CD4-positive, CD25-positive, alpha-beta regulatory T cell (primary cell): Measurements from ENCODE around the gene CYP2B6. TPM values are rescaled to one million over a fixed set of nuclear protein-coding genes. Genes with fewer than 3 reads are reported as not detected.
A peak's percentile ranks its signal among the peaks of the same experiment; 100 is the strongest.

Experiments used
- ATAC-seq, 2 donors: fragments of 150-1000 bp; cut with Tn5 transposase; one replicate each; pipeline ENCODE4 v1.10.0; 2021; ENCODE audit warnings: low read depth in 2 of 2, moderate number of reproducible peaks in 2 of 2, moderate library complexity in 1 of 2
- DNase-seq, 3 donors: peaks; one replicate each; pipeline versions ENCODE4 v3.0.0 to v3.0.0-alpha.2; 2012 to 2022; ENCODE audit warnings: mixed read lengths in 1 of 3
- H3K27ac ChIP-seq: one replicate; pipeline ENCODE4 v1.7.0; 2013; ENCODE audit warnings: mild to moderate bottlenecking, low read length; ENCODE audit not compliant: insufficient read depth, poor library complexity, severe bottlenecking
- H3K27me3 ChIP-seq: one replicate; pipeline ENCODE4 v1.7.0; 2013; ENCODE audit warnings: low read length; ENCODE audit not compliant: control insufficient read depth, insufficient read depth
- H3K36me3 ChIP-seq: one replicate; pipeline ENCODE4 v1.7.0; 2013; ENCODE audit warnings: mild to moderate bottlenecking, low read length, moderate library complexity; ENCODE audit not compliant: control insufficient read depth, insufficient read depth
- H3K4me1 ChIP-seq: 2 replicates; pipeline ENCODE4 v1.7.0; 2013; ENCODE audit warnings: mild to moderate bottlenecking, low read length; ENCODE audit not compliant: insufficient read depth, control insufficient read depth, poor library complexity, severe bottlenecking
- H3K4me3 ChIP-seq: one replicate; pipeline ENCODE4 v1.7.0; 2013; ENCODE audit warnings: low read depth, mild to moderate bottlenecking, low read length, moderate library complexity
- H3K9me3 ChIP-seq, 2 experiments: 1 replicate in 1 of 2; 2 replicates in 1 of 2; pipeline ENCODE4 v1.7.0; 2013; ENCODE audit warnings: low read length in 2 of 2, mild to moderate bottlenecking in 1 of 2, moderate library complexity in 1 of 2; ENCODE audit not compliant: control insufficient read depth in 2 of 2
- H3K27ac Mint-ChIP-seq, 3 donors: one replicate each; pipeline ENCODE4 v1.8.0; 2020 to 2022; ENCODE audit warnings: mild to moderate bottlenecking in 3 of 3, mixed read lengths in 3 of 3, moderate library complexity in 2 of 3
- H3K27me3 Mint-ChIP-seq: one replicate; pipeline ENCODE4 v1.8.0; 2022; ENCODE audit warnings: mild to moderate bottlenecking, mixed read lengths
- H3K36me3 Mint-ChIP-seq: one replicate; pipeline ENCODE4 v1.8.0; 2020; ENCODE audit warnings: mixed read lengths
- H3K4me1 Mint-ChIP-seq, 4 donors: one replicate each; pipeline ENCODE4 v1.8.0; 2020 to 2022; ENCODE audit warnings: mixed read lengths in 4 of 4, mild to moderate bottlenecking in 1 of 4
- H3K4me3 Mint-ChIP-seq, 4 donors: one replicate each; pipeline ENCODE4 v1.8.0; 2020 to 2022; ENCODE audit warnings: mild to moderate bottlenecking in 4 of 4, mixed read lengths in 4 of 4, moderate library complexity in 3 of 4
- H3K9me3 Mint-ChIP-seq, 7 donors: one replicate each; pipeline ENCODE4 v1.8.0; 2020 to 2022; ENCODE audit warnings: mixed read lengths in 7 of 7, mild to moderate bottlenecking in 3 of 7, moderate library complexity in 2 of 7
- polyA plus RNA-seq, 4 donors: library from polyadenylated mRNA; unstranded; fragments of 300-500 nt; fragmentation: Illumina TruSeq; gene quantifications; one replicate each; pipeline ENCODE4 v1.2.3, GENCODE V29; 2021
- total RNA-seq: library from RNA; stranded (reverse); gene quantifications from one replicate; pipeline ENCODE4 v1.2.3, GENCODE V29; 2022

CYP2B6 gene
- total and polyA plus RNA-seq, 5 donors from 2014 or later: 0.14 TPM; not detected in 4

DNA sequence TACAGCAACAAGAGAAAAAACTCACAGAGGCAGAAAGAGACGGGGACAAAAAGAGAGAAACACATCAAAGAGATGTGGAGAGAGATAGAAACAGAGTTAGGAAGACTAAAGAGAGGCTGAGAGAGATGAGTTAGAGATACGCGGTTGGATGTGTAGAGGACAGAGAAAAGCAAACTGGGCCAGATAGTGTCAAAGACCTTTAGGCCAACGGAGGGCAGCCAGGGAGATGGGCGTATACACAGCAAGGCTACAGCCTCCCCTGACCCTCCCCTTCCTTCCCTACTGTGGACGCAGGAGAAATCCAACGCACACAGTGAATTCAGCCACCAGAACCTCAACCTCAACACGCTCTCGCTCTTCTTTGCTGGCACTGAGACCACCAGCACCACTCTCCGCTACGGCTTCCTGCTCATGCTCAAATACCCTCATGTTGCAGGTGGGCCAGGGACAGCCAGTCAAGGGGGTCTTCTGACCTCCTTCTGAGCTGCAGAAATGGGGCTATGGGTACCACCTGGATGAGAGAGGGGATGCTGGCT, 18.7 kb downstream of the CYP2B6 start:
- Mint-ChIP-seq H3K27ac (no peak overlapping the region), H3K4me1 (peaks cover 0 to 5% (median 0%) of the 10 kb centered on the region in 4 donors)

DNA sequence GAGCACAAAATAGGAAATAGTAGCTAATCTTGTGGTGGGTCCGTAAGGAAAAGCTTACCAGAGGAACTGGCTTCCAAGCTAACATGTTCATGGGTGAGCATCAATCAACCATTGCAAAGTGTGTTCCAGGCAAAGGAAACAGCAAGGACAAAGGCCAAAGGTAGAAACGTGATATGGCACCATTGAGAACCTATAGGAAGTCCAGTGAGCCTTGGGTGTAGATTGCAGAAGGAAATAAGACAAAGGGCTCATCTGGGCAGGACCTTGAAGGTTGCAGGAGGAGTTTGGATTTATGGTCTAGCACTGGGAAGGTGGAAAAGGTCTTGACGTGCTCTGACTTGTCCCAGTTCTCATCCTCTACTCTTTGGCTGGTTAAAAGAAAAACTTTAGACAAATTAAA, 22.3 kb downstream of the CYP2B6 start:
- no peak overlapping the region for H3K4me3 ChIP-seq
- Mint-ChIP-seq H3K9me3 (no peaks in the 10 kb centered on the region), H3K4me3 (no peak overlapping the region), H3K36me3 (no peaks in the 10 kb centered on the region), H3K27ac (no peak overlapping the region), H3K27me3 (peaks cover 52% of the 10 kb centered on the region), H3K4me1 (peaks cover 0 to 9% (median 0%) of the 10 kb centered on the region in 4 donors)
- no peaks in the 10 kb centered on the region for H3K9me3 ChIP-seq
- DNase-seq: no peak
- peaks cover 13% of the 10 kb centered on the region for H3K27me3 ChIP-seq
- H3K4me1 ChIP-seq: no peaks in the 10 kb centered on the region
- no peaks in the 10 kb centered on the region for H3K36me3 ChIP-seq
- ATAC-seq: no peak
- no peak overlapping the region for H3K27ac ChIP-seq

More for the DNA sequence above, 18.7 kb downstream of the CYP2B6 start:
- ATAC-seq: no peak
- H3K27ac ChIP-seq: no peak overlapping the region
- H3K4me3 ChIP-seq: no peak overlapping the region
- no peaks in the 10 kb centered on the region for H3K36me3 ChIP-seq
- DNase-seq: no peak
- no peaks in the 10 kb centered on the region for H3K36me3 Mint-ChIP-seq
- H3K27me3 Mint-ChIP-seq: peaks cover 53% of the 10 kb centered on the region
- H3K9me3 Mint-ChIP-seq: peaks cover 0 to 1% (median 0%) of the 10 kb centered on the region in 7 donors
- no peak overlapping the region for H3K4me3 Mint-ChIP-seq
- H3K9me3 ChIP-seq: no peaks in the 10 kb centered on the region
- no peaks in the 10 kb centered on the region for H3K4me1 ChIP-seq
- peaks cover 16% of the 10 kb centered on the region for H3K27me3 ChIP-seq

DNA sequence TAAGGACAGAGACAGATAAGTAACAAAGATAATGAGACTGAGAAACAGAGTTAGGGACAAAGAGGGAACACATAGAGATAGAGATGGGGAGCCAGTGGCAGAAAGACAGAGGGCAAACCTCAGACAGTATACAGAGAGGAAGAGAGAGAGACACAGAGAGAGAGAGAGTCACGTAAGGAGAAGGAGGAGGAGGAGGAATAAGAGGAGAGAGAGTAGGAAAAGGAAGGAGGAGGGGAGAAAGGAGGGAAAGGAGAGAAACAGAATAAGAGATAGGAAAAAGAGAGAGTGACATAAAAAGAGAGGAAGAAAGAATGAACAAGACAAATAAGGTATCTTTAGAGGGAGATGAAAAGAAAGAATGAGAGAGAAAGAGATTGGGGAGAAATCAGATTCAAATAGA, 23.6 kb downstream of the CYP2B6 start:
- no peak for ATAC-seq
- H3K4me1 ChIP-seq: no peaks in the 10 kb centered on the region
- Mint-ChIP-seq H3K27me3 (peaks cover 43% of the 10 kb centered on the region), H3K4me1 (peaks cover 0 to 6% (median 0%) of the 10 kb centered on the region in 4 donors), H3K36me3 (no peaks in the 10 kb centered on the region), H3K27ac (peak overlapping the region in 1 of 3 donors; percentile 15), H3K9me3 (no peaks in the 10 kb centered on the region), H3K4me3 (no peak overlapping the region)
- no peak for DNase-seq
- peaks cover 13% of the 10 kb centered on the region for H3K27me3 ChIP-seq
- H3K9me3 ChIP-seq: no peaks in the 10 kb centered on the region
- no peak overlapping the region for H3K4me3 ChIP-seq
- no peak overlapping the region for H3K27ac ChIP-seq
- H3K36me3 ChIP-seq: no peaks in the 10 kb centered on the region

DNA sequence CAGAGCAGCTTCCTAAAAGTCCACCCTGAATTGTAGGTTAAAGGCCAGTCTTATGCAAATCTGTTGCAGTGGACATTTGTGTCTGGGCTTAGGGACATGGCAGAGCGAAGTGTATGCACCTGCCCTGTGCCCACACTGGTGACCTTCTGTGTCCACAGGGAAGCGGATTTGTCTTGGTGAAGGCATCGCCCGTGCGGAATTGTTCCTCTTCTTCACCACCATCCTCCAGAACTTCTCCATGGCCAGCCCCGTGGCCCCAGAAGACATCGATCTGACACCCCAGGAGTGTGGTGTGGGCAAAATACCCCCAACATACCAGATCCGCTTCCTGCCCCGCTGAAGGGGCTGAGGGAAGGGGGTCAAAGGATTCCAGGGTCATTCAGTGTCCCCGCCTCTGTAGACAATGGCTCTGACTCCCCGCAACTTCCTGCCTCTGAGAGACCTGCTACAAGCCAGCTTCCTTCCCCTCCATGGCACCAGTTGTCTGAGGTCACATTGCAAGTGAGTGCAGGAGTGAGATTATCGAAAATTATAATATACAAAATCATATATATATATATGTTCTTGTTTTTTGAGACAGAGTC, 25.5 kb downstream of the CYP2B6 start:
- Mint-ChIP-seq H3K9me3 (no peaks in the 10 kb centered on the region), H3K4me1 (peaks cover 0 to 4% (median 0%) of the 10 kb centered on the region in 4 donors), H3K4me3 (no peak overlapping the region), H3K27me3 (peaks cover 38% of the 10 kb centered on the region), H3K36me3 (no peaks in the 10 kb centered on the region), H3K27ac (no peak overlapping the region)
- Histone ChIP-seq H3K27ac (no peak overlapping the region), H3K4me3 (no peak overlapping the region), H3K4me1 (no peaks in the 10 kb centered on the region), H3K9me3 (no peaks in the 10 kb centered on the region), H3K36me3 (no peaks in the 10 kb centered on the region), H3K27me3 (peaks cover 12% of the 10 kb centered on the region)
- ATAC-seq (no peak), DNase-seq (peak in 1 of 3 donors; percentile 6)

DNA sequence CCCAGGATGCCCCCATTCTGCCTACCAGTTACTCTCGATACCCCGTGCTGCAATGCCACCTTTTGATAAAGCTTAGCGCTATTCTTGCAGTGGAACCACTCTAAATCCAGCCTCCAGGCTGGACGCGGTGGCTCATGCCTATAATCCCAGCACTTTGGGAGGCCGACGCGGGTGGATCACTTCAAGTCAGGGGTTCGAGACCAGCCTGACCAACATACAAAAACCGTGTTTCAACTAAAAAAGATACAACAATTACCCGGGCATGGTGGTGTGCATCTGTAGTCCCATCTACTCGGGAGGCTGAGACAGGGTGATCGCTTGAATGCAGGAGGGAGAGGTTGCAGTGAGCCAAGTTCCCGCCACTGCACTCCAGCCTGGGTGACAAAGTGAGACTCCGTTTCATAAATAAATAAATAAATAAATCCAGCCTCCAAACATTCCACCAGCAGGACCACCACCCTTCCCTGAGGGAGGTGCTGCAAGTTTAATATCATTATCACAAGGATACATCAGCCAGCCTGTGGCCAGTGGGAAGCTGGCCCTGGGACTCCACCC, 27.7 kb downstream of the CYP2B6 start:
- Histone ChIP-seq H3K27ac (no peak overlapping the region), H3K9me3 (no peaks in the 10 kb centered on the region), H3K4me3 (no peak overlapping the region), H3K27me3 (peaks cover 6% of the 10 kb centered on the region), H3K36me3 (no peaks in the 10 kb centered on the region), H3K4me1 (no peaks in the 10 kb centered on the region)
- H3K36me3 Mint-ChIP-seq: no peaks in the 10 kb centered on the region
- no peak for ATAC-seq
- no peaks in the 10 kb centered on the region for H3K9me3 Mint-ChIP-seq
- H3K4me1 Mint-ChIP-seq: peaks cover 0 to 4% (median 0%) of the 10 kb centered on the region in 4 donors
- no peak overlapping the region for H3K27ac Mint-ChIP-seq
- DNase-seq: no peak
- no peak overlapping the region for H3K4me3 Mint-ChIP-seq
- H3K27me3 Mint-ChIP-seq: peaks cover 33% of the 10 kb centered on the region

DNA sequence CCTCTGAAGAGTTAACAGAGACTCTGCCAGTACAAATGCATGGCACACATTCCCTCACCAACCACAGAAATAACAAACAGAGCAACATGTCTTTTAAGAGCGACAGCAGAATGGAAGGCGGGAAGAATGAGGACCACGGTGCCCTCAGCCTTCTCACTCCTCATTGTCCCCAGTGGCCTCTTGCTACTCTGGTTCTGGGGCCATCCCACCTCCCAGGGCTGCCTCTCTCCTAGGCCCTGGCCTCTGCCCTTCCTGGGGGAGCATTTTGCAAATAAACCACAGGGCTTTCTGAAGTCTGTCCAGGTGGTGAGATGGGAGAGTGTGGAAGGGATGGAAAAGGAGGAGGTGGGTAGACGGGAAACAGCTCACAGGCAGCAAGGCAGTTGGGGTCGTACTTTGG, 28.3 kb downstream of the CYP2B6 start:
- no peak overlapping the region for H3K27ac Mint-ChIP-seq
- Histone ChIP-seq H3K4me1 (no peaks in the 10 kb centered on the region), H3K36me3 (no peaks in the 10 kb centered on the region), H3K4me3 (no peak overlapping the region), H3K27me3 (peaks cover 6% of the 10 kb centered on the region), H3K9me3 (no peaks in the 10 kb centered on the region), H3K27ac (no peak overlapping the region)
- DNase-seq (no peak), ATAC-seq (no peak)
- peaks cover 33% of the 10 kb centered on the region for H3K27me3 Mint-ChIP-seq
- no peak overlapping the region for H3K4me3 Mint-ChIP-seq
- H3K4me1 Mint-ChIP-seq: peaks cover 0 to 4% (median 0%) of the 10 kb centered on the region in 4 donors
- H3K36me3 Mint-ChIP-seq: no peaks in the 10 kb centered on the region
- H3K9me3 Mint-ChIP-seq: no peaks in the 10 kb centered on the region

DNA sequence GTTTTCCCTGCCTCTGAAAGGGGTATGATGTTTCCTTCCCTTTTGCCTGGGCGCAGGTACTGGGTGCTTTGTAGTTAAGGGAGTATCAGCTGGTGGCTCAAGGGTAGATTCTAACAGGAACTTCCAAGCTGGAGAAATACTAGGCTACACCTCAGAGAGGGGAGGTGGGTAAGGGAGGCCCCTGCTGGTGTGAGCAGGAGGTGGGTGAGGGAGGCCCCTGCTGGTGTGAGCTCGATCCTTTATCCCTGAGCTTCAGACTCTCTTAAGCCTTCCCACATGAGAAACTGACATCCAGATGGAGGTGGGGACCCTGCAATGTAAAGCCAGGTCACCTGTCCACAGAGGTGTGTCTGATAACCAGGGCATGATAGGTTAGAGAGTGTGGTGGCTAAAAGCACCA, 32.1 kb downstream of the CYP2B6 start:
- DNase-seq (no peak), ATAC-seq (no peak)
- H3K4me3 ChIP-seq: no peak overlapping the region
- no peaks in the 10 kb centered on the region for H3K4me1 ChIP-seq
- H3K27me3 ChIP-seq: peaks cover 3% of the 10 kb centered on the region
- no peak overlapping the region for H3K4me3 Mint-ChIP-seq
- peaks cover 38% of the 10 kb centered on the region for H3K27me3 Mint-ChIP-seq
- no peak overlapping the region for H3K27ac ChIP-seq
- H3K36me3 Mint-ChIP-seq: no peaks in the 10 kb centered on the region
- no peaks in the 10 kb centered on the region for H3K4me1 Mint-ChIP-seq
- no peaks in the 10 kb centered on the region for H3K9me3 Mint-ChIP-seq
- H3K27ac Mint-ChIP-seq: no peak overlapping the region
- H3K9me3 ChIP-seq: no peaks in the 10 kb centered on the region
- H3K36me3 ChIP-seq: no peaks in the 10 kb centered on the region

DNA sequence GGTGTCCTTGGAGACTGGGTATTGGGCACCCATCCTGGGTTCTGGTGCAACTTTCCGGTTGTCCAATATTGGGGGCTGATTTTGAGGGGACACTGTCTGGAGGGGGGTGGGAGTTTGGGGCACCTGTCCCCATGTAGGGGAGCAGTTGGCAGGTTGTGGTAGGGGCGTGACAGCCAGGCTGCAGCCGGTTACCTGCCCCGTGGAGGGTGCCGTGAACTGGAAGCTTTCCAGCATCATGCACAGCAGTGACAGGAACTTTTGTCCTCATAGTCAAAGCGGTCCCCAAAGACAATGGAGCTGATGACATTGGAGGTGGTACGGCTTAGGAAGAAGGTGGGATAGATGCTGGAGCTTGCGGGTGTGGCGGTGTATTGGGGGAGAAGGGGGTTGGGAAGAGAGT, 34.3 kb downstream of the CYP2B6 start:
- Mint-ChIP-seq H3K4me1 (no peaks in the 10 kb centered on the region), H3K9me3 (peaks cover 0 to 7% (median 0%) of the 10 kb centered on the region in 7 donors), H3K27me3 (peaks cover 42% of the 10 kb centered on the region), H3K36me3 (no peaks in the 10 kb centered on the region), H3K4me3 (no peak overlapping the region), H3K27ac (no peak overlapping the region)
- Histone ChIP-seq H3K27me3 (peaks cover 3% of the 10 kb centered on the region), H3K9me3 (no peaks in the 10 kb centered on the region), H3K36me3 (no peaks in the 10 kb centered on the region), H3K4me3 (no peak overlapping the region), H3K27ac (no peak overlapping the region), H3K4me1 (no peaks in the 10 kb centered on the region)
- no peak for DNase-seq
- ATAC-seq: no peak
